SH-SY5Y (cell line): ENCODE measurements around the gene GAS1.

Experiments used
- GATA2 ChIP-seq: IDR thresholded peaks from 2 replicates; pipeline ENCODE4 v1.6.1; 2011; ENCODE audit warnings: mild to moderate bottlenecking, low read depth, low read length
- GATA3 ChIP-seq: IDR thresholded peaks from 2 replicates; pipeline ENCODE4 v1.6.1; 2011; ENCODE audit warnings: low read depth, mild to moderate bottlenecking, low read length, moderate library complexity

GAS1 gene

DNA sequence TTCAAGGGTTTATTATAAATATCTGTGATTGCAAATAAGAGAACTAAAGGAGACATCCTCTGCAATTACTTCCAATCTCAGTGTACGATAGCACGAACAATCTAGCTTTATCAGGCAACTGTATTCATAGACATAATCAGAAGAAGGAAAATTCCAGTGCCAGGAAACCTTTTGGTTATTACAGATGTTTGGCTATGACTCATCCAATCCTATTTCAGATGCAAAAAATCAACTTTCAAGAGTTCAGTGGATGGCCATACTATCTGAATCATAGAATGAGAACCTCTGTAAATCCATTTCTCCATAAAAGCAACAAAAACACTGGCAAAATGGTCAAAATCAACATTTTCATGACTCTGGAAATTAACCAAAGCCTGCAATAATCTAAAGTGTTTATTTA is 37.9 kb downstream of the GAS1 start:
- TF ChIP-seq GATA2 (no peak), GATA3 (no peak)

DNA sequence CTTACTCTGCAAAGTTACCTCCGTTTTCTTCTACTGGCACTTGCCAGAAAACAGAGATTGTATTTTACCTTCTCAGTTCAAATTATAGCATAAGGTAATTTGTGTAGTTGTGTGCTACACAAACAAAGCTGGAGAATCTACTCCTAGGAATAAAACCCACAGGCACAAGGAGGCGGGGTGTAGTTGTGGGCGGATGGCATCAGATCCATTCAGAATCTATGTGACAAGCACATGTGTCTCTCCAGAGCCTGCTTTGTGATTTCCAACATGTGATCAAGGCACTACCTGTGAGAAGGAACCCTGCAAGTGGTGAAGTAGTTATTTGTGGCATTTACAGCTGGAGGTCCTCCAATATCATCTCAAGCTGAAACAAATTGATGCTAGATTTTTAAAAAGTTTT is 39.0 kb downstream of the GAS1 start:
- TF ChIP-seq GATA3, result no peak
- no peak for TF ChIP-seq GATA2

GRCh38 chr9:86907346-86907745 is 40.0 kb downstream of the GAS1 start:
- TF ChIP-seq GATA3 (no peak), GATA2 (no peak)

DNA sequence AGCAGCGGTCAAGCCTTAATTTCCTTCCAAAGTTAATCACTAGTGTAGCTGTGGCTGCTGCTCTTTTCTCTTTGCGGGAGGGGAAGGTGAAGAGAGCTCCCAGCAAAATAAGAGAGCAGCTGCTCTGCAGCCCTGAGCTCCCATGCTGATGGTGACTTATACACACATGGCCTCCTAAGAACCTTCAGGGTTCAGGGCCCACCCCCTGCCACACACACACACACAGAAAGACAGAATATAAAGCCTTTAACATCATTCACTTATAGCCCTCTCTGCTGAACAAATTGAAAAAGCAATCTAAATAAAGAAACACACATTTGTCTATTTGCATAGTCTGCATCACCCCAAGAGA is 43.6 kb downstream of the GAS1 start:
- TF ChIP-seq GATA2, result no peak
- TF ChIP-seq GATA3, result no peak

DNA sequence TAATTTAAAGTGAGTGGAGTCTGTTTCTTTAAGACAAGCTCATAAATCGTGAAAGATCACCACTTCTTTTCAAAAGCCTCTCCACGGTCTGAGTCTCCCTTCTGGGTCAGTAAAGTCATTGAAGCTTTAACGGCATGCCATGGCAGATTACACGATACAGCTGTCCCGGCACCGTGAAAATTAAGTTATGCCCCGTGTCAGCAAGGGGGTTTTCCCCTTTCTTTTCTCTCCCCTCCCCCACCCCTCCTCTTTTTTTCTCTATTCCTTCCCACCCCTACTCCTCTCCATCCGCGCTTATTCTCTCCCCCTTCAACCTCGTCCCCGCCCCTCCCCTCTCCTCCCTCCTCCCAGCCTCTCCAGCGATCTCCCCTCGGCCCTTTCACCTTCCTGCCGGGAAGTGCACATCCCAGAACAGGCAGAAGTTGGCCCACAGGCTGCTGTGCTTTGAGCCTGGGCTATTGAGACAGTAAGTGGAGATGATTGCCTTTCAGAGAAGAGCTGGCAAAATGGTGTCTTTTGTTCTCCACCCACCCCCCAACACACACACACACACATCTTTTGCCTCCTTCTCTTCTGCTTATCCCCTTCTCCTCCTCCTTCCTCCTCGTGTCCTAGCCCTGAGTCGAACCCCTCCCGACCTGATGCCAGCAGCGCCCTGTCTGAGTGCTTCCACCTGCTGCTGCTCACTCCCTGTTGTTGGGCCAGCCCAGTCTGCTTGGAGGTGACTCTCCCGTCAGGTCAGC is 44.1 kb downstream of the GAS1 start:
- no peak for TF ChIP-seq GATA3
- TF ChIP-seq GATA2, result no peak

DNA sequence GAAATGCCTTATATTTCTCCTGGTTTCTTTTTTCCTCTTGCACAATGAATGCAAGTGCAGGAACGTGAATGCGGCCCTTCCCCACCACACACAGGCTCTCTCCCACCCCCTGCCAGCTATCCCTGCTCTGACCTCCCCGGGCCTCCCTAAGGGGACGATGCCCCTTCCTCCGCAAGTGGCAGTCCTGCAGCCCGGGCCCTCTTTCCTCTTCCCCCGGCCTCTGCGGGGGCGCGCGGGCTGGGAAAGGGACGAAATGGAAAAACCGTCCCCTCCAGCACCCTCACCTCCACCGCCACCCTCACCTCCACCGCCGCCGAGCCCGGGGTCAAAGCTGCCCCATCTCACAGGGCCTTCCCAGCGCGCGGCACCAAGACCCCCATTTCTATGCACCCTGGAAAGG is 44.7 kb downstream of the GAS1 start:
- no peak for TF ChIP-seq GATA2
- TF ChIP-seq GATA3, result no peak

- TF ChIP-seq GATA3 (no peak), GATA2 (no peak)
Measured at GRCh38 chr9:86902176-86902575, 45.1 kb downstream of the GAS1 start.

DNA sequence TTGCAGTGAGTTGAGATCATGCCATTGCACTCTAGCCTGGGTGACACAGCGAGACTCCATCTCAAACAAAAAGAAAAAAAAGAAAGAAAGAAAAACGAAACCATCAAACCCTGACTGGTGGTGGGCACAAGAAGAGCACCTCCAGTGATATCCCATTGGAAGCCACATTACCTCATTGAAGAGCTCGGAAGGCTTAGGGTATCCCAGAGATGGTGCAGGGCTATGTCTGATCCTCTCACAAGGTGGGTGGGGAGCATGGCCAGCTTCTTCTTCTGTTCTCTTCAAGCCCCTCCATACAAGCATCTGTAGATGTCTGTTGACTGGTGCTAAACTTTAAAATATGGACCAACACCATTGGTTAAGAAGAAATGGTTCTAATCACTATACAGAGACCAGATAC is 45.8 kb downstream of the GAS1 start:
- TF ChIP-seq GATA2 (no peak), GATA3 (no peak)
